NB4 (cell line): ENCODE data around the gene CRYGC.
"Not testable (repeated sequence)": the region's sequence is repeated elsewhere in the genome, so short reads cannot be mapped to it uniquely, and the experiment has no call there.

ENCODE experiments used
- MYC ChIP-seq: IDR thresholded peaks from 2 replicates; pipeline ENCODE4 v1.6.1; 2011; ENCODE audit warnings: low read depth, low read length
- POLR2A ChIP-seq: IDR thresholded peaks from 2 replicates; pipeline ENCODE4 v1.6.1; 2011; ENCODE audit warnings: mild to moderate bottlenecking; ENCODE audit not compliant: insufficient read length; ENCODE audit errors: extremely low read depth
- TF ChIP-seq, protein P1 (sequence below): IDR thresholded peaks from one replicate; pipeline ENCODE4 v1.5.1; 2012; ENCODE audit warnings: low read depth, low read length

DNA sequence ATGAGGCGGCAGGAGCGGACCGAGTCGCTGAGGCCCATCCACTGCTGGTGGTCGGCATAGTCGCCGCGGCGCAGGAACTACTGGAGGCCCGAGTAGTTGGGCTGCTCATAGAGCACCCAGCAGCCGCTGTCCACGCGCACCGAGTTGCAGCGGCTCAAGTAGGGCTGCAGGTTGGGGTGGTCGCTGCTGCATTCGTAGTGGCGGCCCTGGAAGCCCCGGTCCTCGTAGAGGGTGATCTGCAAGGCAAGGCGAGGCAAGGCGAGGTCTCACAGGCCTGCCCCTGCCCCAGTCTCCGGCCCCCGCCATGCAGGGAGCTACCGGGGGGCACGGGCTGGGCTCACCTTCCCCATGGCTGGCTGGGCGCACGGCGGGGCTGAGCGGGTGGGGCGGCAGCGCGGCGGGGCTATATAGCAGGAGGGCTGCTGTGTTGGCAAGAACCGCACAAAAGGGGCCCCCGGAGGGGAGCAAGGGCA lies 17.3 kb downstream of the CRYGC start:
- TF ChIP-seq, protein P1, sequence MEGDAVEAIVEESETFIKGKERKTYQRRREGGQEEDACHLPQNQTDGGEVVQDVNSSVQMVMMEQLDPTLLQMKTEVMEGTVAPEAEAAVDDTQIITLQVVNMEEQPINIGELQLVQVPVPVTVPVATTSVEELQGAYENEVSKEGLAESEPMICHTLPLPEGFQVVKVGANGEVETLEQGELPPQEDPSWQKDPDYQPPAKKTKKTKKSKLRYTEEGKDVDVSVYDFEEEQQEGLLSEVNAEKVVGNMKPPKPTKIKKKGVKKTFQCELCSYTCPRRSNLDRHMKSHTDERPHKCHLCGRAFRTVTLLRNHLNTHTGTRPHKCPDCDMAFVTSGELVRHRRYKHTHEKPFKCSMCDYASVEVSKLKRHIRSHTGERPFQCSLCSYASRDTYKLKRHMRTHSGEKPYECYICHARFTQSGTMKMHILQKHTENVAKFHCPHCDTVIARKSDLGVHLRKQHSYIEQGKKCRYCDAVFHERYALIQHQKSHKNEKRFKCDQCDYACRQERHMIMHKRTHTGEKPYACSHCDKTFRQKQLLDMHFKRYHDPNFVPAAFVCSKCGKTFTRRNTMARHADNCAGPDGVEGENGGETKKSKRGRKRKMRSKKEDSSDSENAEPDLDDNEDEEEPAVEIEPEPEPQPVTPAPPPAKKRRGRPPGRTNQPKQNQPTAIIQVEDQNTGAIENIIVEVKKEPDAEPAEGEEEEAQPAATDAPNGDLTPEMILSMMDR: not testable (repeated sequence)
- not testable (repeated sequence) for TF ChIP-seq MYC, POLR2A
